Loucy (cell line): ENCODE results near the gene SCRN1.

Source experiments
- CTCF ChIP-seq: fragments of 200-600 bp; sonication (generic); conservative IDR thresholded peaks from 2 replicates; pipeline ENCODE4 v1.5.1; 2014; ENCODE audit warnings: mild to moderate bottlenecking, antibody characterized with exemption, low read length
- EZH2phosphoT487 ChIP-seq: fragments of 200-600 bp; IDR thresholded peaks from 2 replicates; pipeline ENCODE4 v1.6.1; 2018; ENCODE audit warnings: antibody characterized with exemption, mild to moderate bottlenecking, moderate library complexity, borderline replicate concordance

GRCh38 chr7:29891766-29892165, 97.8 kb downstream of the SCRN1 start:
- TF ChIP-seq CTCF (no peak), EZH2phosphoT487 (no peak)
